Endodermal cell (in vitro differentiated cells): ENCODE data around the gene ZBED2. TPM values are rescaled to one million over a fixed set of nuclear protein-coding genes. Genes with fewer than 3 reads are reported as not detected.
"Not testable (repeated sequence)": the region's sequence is repeated elsewhere in the genome, so short reads cannot be mapped to it uniquely, and the experiment has no call there.

ENCODE experiments used
- DNase-seq: peaks from one replicate; pipeline ENCODE4 v3.0.0-alpha.2; 2017
- H3K27ac ChIP-seq: 2 replicates; pipeline ENCODE4 v1.5.1; 2013; ENCODE audit warnings: mild to moderate bottlenecking, low read depth, low read length, moderate library complexity
- H3K27me3 ChIP-seq: 2 replicates; pipeline ENCODE4 v1.6.1; 2013; ENCODE audit warnings: mild to moderate bottlenecking, low read length, moderate library complexity; ENCODE audit not compliant: insufficient read depth, control insufficient read depth, poor library complexity, severe bottlenecking
- H3K36me3 ChIP-seq: 2 replicates; pipeline ENCODE4 v1.7.0; 2013; ENCODE audit warnings: mild to moderate bottlenecking, low read length, moderate library complexity; ENCODE audit not compliant: control insufficient read depth, insufficient read depth
- H3K4me1 ChIP-seq: one replicate; pipeline ENCODE4 v1.7.0; 2013; ENCODE audit warnings: low read length; ENCODE audit not compliant: control insufficient read depth, insufficient read depth
- H3K4me3 ChIP-seq: 2 replicates; pipeline ENCODE4 v1.5.1; 2013; ENCODE audit warnings: mild to moderate bottlenecking, low read length, moderate library complexity
- H3K9ac ChIP-seq: 2 replicates; pipeline ENCODE4 v1.6.1; 2013; ENCODE audit warnings: mild to moderate bottlenecking, low read length, moderate library complexity; ENCODE audit not compliant: poor library complexity, severe bottlenecking; ENCODE audit errors: extremely low read depth
- H3K9me3 ChIP-seq: 2 replicates; pipeline ENCODE4 v1.6.1; 2013; ENCODE audit warnings: mild to moderate bottlenecking, low read length, moderate library complexity; ENCODE audit not compliant: control insufficient read depth
- H3K27ac Mint-ChIP-seq: 2 replicates; pipeline ENCODE4 v1.8.0; 2020; ENCODE audit warnings: mixed read lengths
- H3K27me3 Mint-ChIP-seq: 2 replicates; pipeline ENCODE4 v1.8.0; 2021; ENCODE audit warnings: mild to moderate bottlenecking, mixed read lengths; ENCODE audit not compliant: insufficient read depth
- H3K36me3 Mint-ChIP-seq: 2 replicates; pipeline ENCODE4 v1.8.0; 2020; ENCODE audit warnings: low read depth, mixed read lengths
- H3K4me1 Mint-ChIP-seq: 2 replicates; pipeline ENCODE4 v1.8.0; 2020; ENCODE audit warnings: mixed read lengths
- H3K4me3 Mint-ChIP-seq: 2 replicates; pipeline ENCODE4 v1.8.0; 2020; ENCODE audit warnings: mild to moderate bottlenecking, moderate library complexity, mixed read lengths
- H3K9me3 Mint-ChIP-seq: 2 replicates; pipeline ENCODE4 v1.8.0; 2020; ENCODE audit warnings: mild to moderate bottlenecking, mixed read lengths
- CTCF ChIP-seq: fragments of 200-600 bp; sonication (generic); conservative IDR thresholded peaks from 2 replicates; pipeline ENCODE4 v1.5.0; 2021; ENCODE audit warnings: antibody characterized with exemption, mild to moderate bottlenecking
- WGBS, 2 experiments: methylation state at CpG; one replicate each; pipeline versions ENCODE4 v1.1.5 to v1.1.7; 2013; ENCODE audit warnings: missing lambda C conversion rate in 2 of 2, mixed read lengths in 1 of 2; ENCODE audit not compliant: insufficient coverage in 1 of 2, insufficient read length in 1 of 2; 5-methylcytosine and 5-hydroxymethylcytosine counted together
- total RNA-seq, 2 donors: library from RNA; stranded (reverse); fragmentation: NEBNext Ultra II Directional in 1 of 2; extraction: Animal tissue kit (Norgen Biotek cat#: 25700) in 1 of 2; gene quantifications; 2 replicates in 1 of 2; 3 replicates in 1 of 2; pipeline ENCODE4 v1.2.1, GENCODE V29; 2021

ZBED2 gene
- total RNA-seq, 2 donors from 2014 or later, result not detected

GRCh38 chr3:111635403-111635802, 40.3 kb upstream of the ZBED2 start:
- TF ChIP-seq CTCF, result no peak
- H3K4me3 Mint-ChIP-seq, result no peak overlapping the region
- Histone ChIP-seq H3K4me3 (peak overlapping the region; percentile 4), H3K9ac (no peak overlapping the region), H3K4me1 (peaks cover 11% of the 10 kb centered on the region), H3K9me3 (no peaks in the 10 kb centered on the region), H3K27me3 (no peaks in the 10 kb centered on the region), H3K27ac (no peak overlapping the region), H3K36me3 (no peaks in the 10 kb centered on the region)
- no peaks in the 10 kb centered on the region for H3K36me3 Mint-ChIP-seq
- peaks cover 26% of the 10 kb centered on the region for H3K4me1 Mint-ChIP-seq
- H3K27ac Mint-ChIP-seq, result no peak overlapping the region
- WGBS, 2 experiments, result 88 to 100% methylated on average over 1 to 2 of the region's 2 CpGs
- H3K27me3 Mint-ChIP-seq, result no peaks in the 10 kb centered on the region
- no peak for DNase-seq
- H3K9me3 Mint-ChIP-seq, result no peaks in the 10 kb centered on the region

GRCh38 chr3:111630638-111631037, 35.5 kb upstream of the ZBED2 start:
- not testable (repeated sequence) for H3K36me3 Mint-ChIP-seq, H3K4me3 Mint-ChIP-seq, H3K4me1 Mint-ChIP-seq, H3K9ac ChIP-seq, H3K4me3 ChIP-seq, H3K27me3 Mint-ChIP-seq, H3K27ac ChIP-seq, H3K27me3 ChIP-seq, H3K36me3 ChIP-seq, DNase-seq, H3K27ac Mint-ChIP-seq, H3K4me1 ChIP-seq
- peaks cover 13% of the 10 kb centered on the region for H3K9me3 ChIP-seq
- peaks cover 17% of the 10 kb centered on the region for H3K9me3 Mint-ChIP-seq

- not testable (repeated sequence) for H3K27ac Mint-ChIP-seq
Measured at GRCh38 chr3:111629018-111629417, 33.9 kb upstream of the ZBED2 start.

GRCh38 chr3:111627092-111627491, 31.9 kb upstream of the ZBED2 start:
- H3K4me1 Mint-ChIP-seq, result no peaks in the 10 kb centered on the region
- H3K27ac ChIP-seq, result no peak overlapping the region
- 88% methylated on average over 2 of the region's 2 CpGs; no CpG with 5 or more reads in 1 of the 2 experiments for WGBS, 2 experiments
- no peak overlapping the region for H3K9ac ChIP-seq
- no peaks in the 10 kb centered on the region for H3K4me1 ChIP-seq
- no peak overlapping the region for H3K27ac Mint-ChIP-seq
- peaks cover 17% of the 10 kb centered on the region for H3K9me3 Mint-ChIP-seq
- H3K4me3 ChIP-seq, result no peak overlapping the region
- H3K9me3 ChIP-seq, result peaks cover 13% of the 10 kb centered on the region
- no peaks in the 10 kb centered on the region for H3K36me3 ChIP-seq
- no peak for DNase-seq
- H3K27me3 Mint-ChIP-seq, result peaks cover 2% of the 10 kb centered on the region
- no peaks in the 10 kb centered on the region for H3K27me3 ChIP-seq
- no peak for TF ChIP-seq CTCF
- no peaks in the 10 kb centered on the region for H3K36me3 Mint-ChIP-seq
- H3K4me3 Mint-ChIP-seq, result no peak overlapping the region

More at GRCh38 chr3:111629018-111629417, 33.9 kb upstream of the ZBED2 start:
- H3K4me3 Mint-ChIP-seq, H3K9ac ChIP-seq, H3K27me3 Mint-ChIP-seq, H3K4me1 ChIP-seq, H3K4me3 ChIP-seq, H3K27ac ChIP-seq, DNase-seq, H3K27me3 ChIP-seq, H3K36me3 Mint-ChIP-seq, H3K36me3 ChIP-seq, H3K4me1 Mint-ChIP-seq: not testable (repeated sequence)
- peaks cover 13% of the 10 kb centered on the region for H3K9me3 ChIP-seq
- WGBS, 2 experiments, result 87% methylated on average over 1 of the region's 1 CpG; no CpG with 5 or more reads in 1 of the 2 experiments
- peaks cover 17% of the 10 kb centered on the region for H3K9me3 Mint-ChIP-seq
